Testis (tissue), 3 donors: Measurements from ENCODE around the gene LRRC37A. TPM values are rescaled to one million over a fixed set of nuclear protein-coding genes. Genes with fewer than 3 reads are reported as not detected.
A peak's percentile ranks its signal among the peaks of the same experiment; 100 is the strongest.
"Not testable (repeated sequence)": the region's sequence is repeated elsewhere in the genome, so short reads cannot be mapped to it uniquely, and the experiment has no call there.

Source experiments
- DNase-seq: peaks from one replicate; pipeline ENCODE4 v3.0.0-alpha.2; 2019
- H3K27ac ChIP-seq, 2 donors: fragments of 200-600 bp; sonication (generic); one replicate each; pipeline ENCODE4 v1.5.1; 2019
- H3K27me3 ChIP-seq: fragments of 200-600 bp; sonication (generic); one replicate; pipeline ENCODE4 v1.5.1; 2019
- H3K36me3 ChIP-seq: fragments of 200-600 bp; sonication (generic); one replicate; pipeline ENCODE4 v1.5.1; 2017; ENCODE audit warnings: low read depth; ENCODE audit errors: missing control alignments
- H3K4me1 ChIP-seq: fragments of 200-600 bp; sonication (generic); one replicate; pipeline ENCODE4 v1.5.1; 2019
- H3K4me3 ChIP-seq, 2 donors: fragments of 200-600 bp; sonication (generic); one replicate each; pipeline ENCODE4 v1.5.1; 2017 to 2019
- H3K9me3 ChIP-seq: fragments of 200-600 bp; sonication (generic); one replicate; pipeline ENCODE4 v1.5.1; 2017
- POLR2A ChIP-seq: fragments of 450-650 bp; IDR thresholded peaks from one replicate; pipeline ENCODE4 v1.6.1; 2017; ENCODE audit warnings: antibody characterized with exemption, mild to moderate bottlenecking, moderate library complexity
- WGBS, 2 donors: methylation state at CpG; one replicate each; pipeline ENCODE4 v1.1.5; 2018; 5-methylcytosine and 5-hydroxymethylcytosine counted together
- intact Hi-C: fragments of 100-400 bp; cut with DNase I; formaldehyde crosslinking; loops from one replicate; pipeline ENCODE4 v1.15.1; 2023; ENCODE audit warnings: low total_unique reads
- polyA plus RNA-seq: library from polyadenylated mRNA; stranded (reverse); fragments of 350-450 nt; fragmentation: Illumina TruSeq; extraction: RNeasy Lipid Tissue Mini Kit (QIAGEN cat#74804); gene quantifications from one replicate; pipeline ENCODE4 v1.2.3, GENCODE V29; 2014; ENCODE audit warnings: low read depth, low replicate concordance; ENCODE audit not compliant: insufficient read depth
- total RNA-seq, 2 donors: library from RNA; depleted of rRNA; stranded (reverse); fragments of >200 nt; gene quantifications; one replicate each; pipeline ENCODE4 v1.2.3, GENCODE V29; 2016
- TF ChIP-seq, protein P1 (sequence below), 3 experiments: fragments of 450-650 bp in 2 of 3; fragments of 200-600 bp in 1 of 3; sonication (generic) in 1 of 3; IDR thresholded peaks; one replicate each; pipeline ENCODE4 v1.5.1; 2016 to 2019; ENCODE audit warnings: antibody characterized with exemption in 3 of 3, mild to moderate bottlenecking in 2 of 3, moderate library complexity in 1 of 3

LRRC37A gene
- total and polyA plus RNA-seq, 3 donors from 2014 or later = 7.8 to 18.9 (median 10.2) TPM

GRCh38 chr17:46264456-46265198 lies 30.3 kb upstream of the LRRC37A start:
- Histone ChIP-seq H3K36me3 (no peaks in the 10 kb centered on the region), H3K27ac (no peak overlapping the region), H3K4me1 (peaks cover 8% of the 10 kb centered on the region), H3K4me3 (no peak overlapping the region), H3K9me3 (no peaks in the 10 kb centered on the region), H3K27me3 (no peaks in the 10 kb centered on the region)
- intact Hi-C loops = no loop called here
- WGBS, 2 donors = 59 to 69% methylated on average over 3 of the region's 3 CpGs
- DNase-seq = no peak
- no peak for TF ChIP-seq POLR2A
- TF ChIP-seq, protein P1, sequence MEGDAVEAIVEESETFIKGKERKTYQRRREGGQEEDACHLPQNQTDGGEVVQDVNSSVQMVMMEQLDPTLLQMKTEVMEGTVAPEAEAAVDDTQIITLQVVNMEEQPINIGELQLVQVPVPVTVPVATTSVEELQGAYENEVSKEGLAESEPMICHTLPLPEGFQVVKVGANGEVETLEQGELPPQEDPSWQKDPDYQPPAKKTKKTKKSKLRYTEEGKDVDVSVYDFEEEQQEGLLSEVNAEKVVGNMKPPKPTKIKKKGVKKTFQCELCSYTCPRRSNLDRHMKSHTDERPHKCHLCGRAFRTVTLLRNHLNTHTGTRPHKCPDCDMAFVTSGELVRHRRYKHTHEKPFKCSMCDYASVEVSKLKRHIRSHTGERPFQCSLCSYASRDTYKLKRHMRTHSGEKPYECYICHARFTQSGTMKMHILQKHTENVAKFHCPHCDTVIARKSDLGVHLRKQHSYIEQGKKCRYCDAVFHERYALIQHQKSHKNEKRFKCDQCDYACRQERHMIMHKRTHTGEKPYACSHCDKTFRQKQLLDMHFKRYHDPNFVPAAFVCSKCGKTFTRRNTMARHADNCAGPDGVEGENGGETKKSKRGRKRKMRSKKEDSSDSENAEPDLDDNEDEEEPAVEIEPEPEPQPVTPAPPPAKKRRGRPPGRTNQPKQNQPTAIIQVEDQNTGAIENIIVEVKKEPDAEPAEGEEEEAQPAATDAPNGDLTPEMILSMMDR (IDR thresholded peaks at IDR 0.05) = no peak

DNA sequence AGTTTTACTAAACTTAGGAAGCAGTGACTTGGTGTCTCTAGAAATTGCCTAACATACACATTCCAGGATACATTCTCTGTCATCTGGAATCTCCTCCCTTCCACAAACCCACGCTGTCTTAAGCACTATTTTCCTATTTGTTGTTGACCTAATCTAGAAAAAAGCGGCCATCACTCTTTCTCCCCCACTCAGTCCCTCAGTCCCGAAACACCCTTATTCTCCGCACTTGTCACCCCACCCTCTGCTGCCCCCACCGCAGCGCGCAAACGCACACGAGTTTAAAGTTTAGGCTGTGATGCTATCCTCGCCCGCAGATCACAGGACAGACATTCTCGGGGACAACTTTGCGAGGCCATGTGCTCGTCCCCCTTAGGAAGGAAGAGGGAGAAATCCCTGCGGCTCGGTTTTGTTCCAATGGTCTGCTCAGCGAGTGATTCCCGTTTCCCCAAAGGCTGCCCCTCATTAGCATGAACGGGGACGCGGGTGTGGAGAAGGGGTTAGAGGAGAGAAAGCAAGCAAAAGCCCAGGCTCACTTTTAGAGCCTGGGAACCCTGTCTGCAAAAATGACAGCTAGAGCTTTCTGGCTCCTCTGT lies 28.8 kb upstream of the LRRC37A start:
- H3K9me3 ChIP-seq, intact Hi-C loops, H3K36me3 ChIP-seq, H3K27me3 ChIP-seq, DNase-seq, H3K4me1 ChIP-seq: not testable (repeated sequence)
- 1 to 2% methylated on average over 21 of the region's 21 CpGs for WGBS, 2 donors
- peak overlapping the region; percentile 81 to 87 for H3K27ac ChIP-seq
- peak overlapping the region; percentile 57 to 58 for H3K4me3 ChIP-seq

- H3K36me3 ChIP-seq = no peaks in the 10 kb centered on the region
- H3K27me3 ChIP-seq = no peaks in the 10 kb centered on the region
- peak overlapping the region; percentile 87 to 91 for H3K27ac ChIP-seq
- H3K4me1 ChIP-seq = peaks cover 8% of the 10 kb centered on the region
- H3K4me3 ChIP-seq = peak overlapping the region; percentile 62 to 76
- WGBS, 2 donors = 0 to 1% methylated on average over 19 to 55 of the region's 116 CpGs
- peak; percentile 86 for DNase-seq
- TF ChIP-seq, protein P1 (IDR thresholded peaks at IDR 0.05) = no peak
- no peaks in the 10 kb centered on the region for H3K9me3 ChIP-seq
- intact Hi-C loops = no loop called here
Observed at GRCh38 chr17:46266656-46267544, 28.0 kb upstream of the LRRC37A start.

DNA sequence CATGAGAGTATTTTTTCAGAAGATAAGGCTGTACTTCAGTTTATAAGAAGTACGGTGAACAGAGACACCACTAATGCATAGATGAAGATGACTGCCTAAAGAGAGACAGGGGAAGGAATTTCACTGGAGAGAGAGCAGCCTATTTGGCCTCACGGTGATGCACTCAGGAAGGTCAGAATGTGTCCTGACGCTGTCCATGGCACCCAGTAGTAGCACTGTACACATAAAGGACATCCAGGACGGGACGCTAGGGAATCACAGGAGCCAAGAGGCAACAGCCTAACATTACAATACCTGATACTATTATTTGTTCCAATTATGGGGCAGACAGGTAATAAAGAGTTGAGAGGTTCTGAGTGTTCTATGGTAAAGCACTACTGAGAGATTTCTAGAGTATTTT lies 24.9 kb upstream of the LRRC37A start:
- Histone ChIP-seq H3K27ac (no peak overlapping the region), H3K27me3 (no peaks in the 10 kb centered on the region), H3K4me3 (no peak overlapping the region), H3K36me3 (no peaks in the 10 kb centered on the region), H3K4me1 (peaks cover 8% of the 10 kb centered on the region), H3K9me3 (no peaks in the 10 kb centered on the region)
- no peak for TF ChIP-seq POLR2A
- TF ChIP-seq, protein P1 (IDR thresholded peaks at IDR 0.05) = no peak
- intact Hi-C loops = loop anchor here (10.0 kb wide), 1 partner anchor 265 kb away; no protein-coding TSS in a partner anchor
- WGBS, 2 donors = 69 to 78% methylated on average over 5 of the region's 5 CpGs
- no peak for DNase-seq
